Measurements from ENCODE around the gene DGKA.

- TF ChIP-seq ZC3H10 (CRISPR knock-in tag; IDR thresholded peaks at IDR 0.05), result no peak
- TF ChIP-seq PATZ1 (CRISPR knock-in tag; IDR thresholded peaks at IDR 0.05; ENCODE audit: borderline replicate concordance), result no peak
- TF ChIP-seq ARNTL (CRISPR knock-in tag; IDR thresholded peaks at IDR 0.05; ENCODE audit: borderline replicate concordance, low read depth), result no peak
- TF ChIP-seq CREB5 (CRISPR knock-in tag; IDR thresholded peaks at IDR 0.05; ENCODE audit: low read depth), result no peak
- no peak for TF ChIP-seq POU6F1 (CRISPR knock-in tag; IDR thresholded peaks at IDR 0.05; ENCODE audit: borderline replicate concordance, low read depth)
- no peak for TF ChIP-seq TSHZ2 (CRISPR knock-in tag; IDR thresholded peaks at IDR 0.05)
- no peak for TF ChIP-seq RARB (CRISPR knock-in tag; IDR thresholded peaks at IDR 0.05)
Observed at GRCh38 chr12:55929306-55929791, 1.6 kb upstream of the DGKA start.
